SH-SY5Y (cell line): ENCODE data around the gene PCSK2.

Experiments used
- GATA2 ChIP-seq: IDR thresholded peaks from 2 replicates; pipeline ENCODE4 v1.6.1; 2011; ENCODE audit warnings: mild to moderate bottlenecking, low read depth, low read length
- GATA3 ChIP-seq: IDR thresholded peaks from 2 replicates; pipeline ENCODE4 v1.6.1; 2011; ENCODE audit warnings: low read depth, mild to moderate bottlenecking, low read length, moderate library complexity

PCSK2 gene

GRCh38 chr20:17226410-17227218 lies at the start of gene PCSK2:
TSS of gene PCSK2 (plus strand) at chr20:17227040. CDS start at chr20:17227306, 266 bp downstream.
- TF ChIP-seq GATA2 (no peak), GATA3 (no peak)

- TF ChIP-seq GATA3: no peak
- TF ChIP-seq GATA2: no peak
Observed at GRCh38 chr20:17177341-17177740, 49.5 kb upstream of the PCSK2 start.

- TF ChIP-seq GATA3 (no peak), GATA2 (no peak)
Observed at GRCh38 chr20:17179840-17180239, 47.0 kb upstream of the PCSK2 start.

- TF ChIP-seq GATA2: no peak
- TF ChIP-seq GATA3: no peak
Observed at GRCh38 chr20:17189976-17190695, 36.7 kb upstream of the PCSK2 start.

GRCh38 chr20:17197041-17197440 lies 29.8 kb upstream of the PCSK2 start:
- no peak for TF ChIP-seq GATA2
- TF ChIP-seq GATA3: no peak

GRCh38 chr20:17202030-17202429 lies 24.8 kb upstream of the PCSK2 start:
- TF ChIP-seq GATA3 (no peak), GATA2 (no peak)

- TF ChIP-seq GATA3 (no peak), GATA2 (no peak)
Observed at GRCh38 chr20:17202673-17203072, 24.2 kb upstream of the PCSK2 start.

GRCh38 chr20:17205084-17205813 lies 21.6 kb upstream of the PCSK2 start:
- TF ChIP-seq GATA3: no peak
- TF ChIP-seq GATA2: no peak

- TF ChIP-seq GATA3 (no peak), GATA2 (no peak)
Observed at GRCh38 chr20:17210387-17210786, 16.5 kb upstream of the PCSK2 start.

- TF ChIP-seq GATA2 (no peak), GATA3 (no peak)
Observed at GRCh38 chr20:17210983-17211382, 15.9 kb upstream of the PCSK2 start.

GRCh38 chr20:17215167-17215566 lies 11.7 kb upstream of the PCSK2 start:
- TF ChIP-seq GATA2 (no peak), GATA3 (no peak)

GRCh38 chr20:17223553-17223952 lies 3.3 kb upstream of the PCSK2 start:
- TF ChIP-seq GATA2: no peak
- no peak for TF ChIP-seq GATA3

GRCh38 chr20:17225851-17226409 lies 910 bp upstream of the PCSK2 start:
- no peak for TF ChIP-seq GATA2
- TF ChIP-seq GATA3: no peak

GRCh38 chr20:17227219-17227575 lies 357 bp downstream of the PCSK2 start:
- TF ChIP-seq GATA2 (no peak), GATA3 (no peak)
